Ishikawa (cell line): Measurements from ENCODE around the gene GPR87.

Source experiments
- CEBPB ChIP-seq: IDR thresholded peaks from 2 replicates; pipeline ENCODE4 v1.6.1; 2012
- CREB1 ChIP-seq: IDR thresholded peaks from 2 replicates; pipeline ENCODE4 v1.6.1; 2012; ENCODE audit warnings: low read depth
- EP300 ChIP-seq: IDR thresholded peaks from 2 replicates; pipeline ENCODE4 v1.6.1; 2012; ENCODE audit warnings: borderline replicate concordance
- MAX ChIP-seq: IDR thresholded peaks from 2 replicates; pipeline ENCODE4 v1.6.1; 2012
- RAD21 ChIP-seq: IDR thresholded peaks from 2 replicates; pipeline ENCODE4 v1.6.1; 2012; ENCODE audit warnings: low read depth
- TF ChIP-seq, protein P1 (sequence below): IDR thresholded peaks from 2 replicates; pipeline ENCODE4 v1.6.1; 2012

DNA sequence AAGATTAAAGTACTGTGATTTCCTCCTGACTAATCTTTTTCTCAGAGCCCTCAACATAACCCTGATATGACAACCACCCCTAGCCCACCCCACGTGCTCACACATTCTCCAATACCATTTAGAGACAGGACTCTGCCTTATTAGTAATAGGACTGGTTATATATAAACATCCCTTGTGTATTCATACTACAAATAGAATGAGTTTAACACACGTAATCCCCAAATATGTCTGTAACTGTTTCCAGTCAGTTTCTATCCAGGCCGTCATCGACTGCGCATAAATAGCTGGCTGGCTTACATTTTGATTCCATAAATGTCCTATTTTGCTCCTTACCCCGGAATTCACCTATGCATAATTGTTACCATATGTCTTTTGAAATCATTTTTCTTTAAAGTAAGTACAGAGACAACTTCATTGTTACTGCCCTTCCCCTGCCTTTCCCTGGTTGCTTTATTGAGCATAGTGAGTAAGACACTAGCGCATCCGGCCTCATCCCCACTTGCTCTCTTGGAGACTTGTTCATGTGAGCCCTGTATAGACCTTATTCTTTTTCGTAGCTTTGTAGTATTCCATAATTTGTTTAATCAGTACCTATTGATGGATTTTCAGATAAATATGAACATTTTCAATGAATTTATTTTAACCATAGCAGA lies 34.8 kb downstream of the GPR87 start:
- TF ChIP-seq CEBPB: no peak
- no peak for TF ChIP-seq EP300
- no peak for TF ChIP-seq MAX
- TF ChIP-seq, protein P1, sequence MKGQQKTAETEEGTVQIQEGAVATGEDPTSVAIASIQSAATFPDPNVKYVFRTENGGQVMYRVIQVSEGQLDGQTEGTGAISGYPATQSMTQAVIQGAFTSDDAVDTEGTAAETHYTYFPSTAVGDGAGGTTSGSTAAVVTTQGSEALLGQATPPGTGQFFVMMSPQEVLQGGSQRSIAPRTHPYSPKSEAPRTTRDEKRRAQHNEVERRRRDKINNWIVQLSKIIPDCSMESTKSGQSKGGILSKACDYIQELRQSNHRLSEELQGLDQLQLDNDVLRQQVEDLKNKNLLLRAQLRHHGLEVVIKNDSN: no peak
- no peak for TF ChIP-seq RAD21
- no peak for TF ChIP-seq CREB1
